Right lobe of liver (tissue), 4 donors: ENCODE data around the gene TMPRSS5.

Experiments
- POLR2A ChIP-seq: fragments of 450-650 bp; IDR thresholded peaks from one replicate; pipeline ENCODE4 v1.6.1; 2017; ENCODE audit warnings: antibody characterized with exemption, mild to moderate bottlenecking
- TF ChIP-seq, protein P1 (sequence below), 4 donors: fragments of 200-600 bp in 3 of 4; fragments of 450-650 bp in 1 of 4; IDR thresholded peaks; one replicate each; pipeline versions ENCODE4 v1.5.1 to v1.8.0; 2016 to 2022; ENCODE audit warnings: antibody characterized with exemption in 4 of 4, mild to moderate bottlenecking in 2 of 4
- donor health status: DM: no; HTN: no; CAD: no.
- donor health status: DM: no; HTN: no; CAD: no.
- donor health status: DM: no; HTN: yes; CAD: no.

DNA sequence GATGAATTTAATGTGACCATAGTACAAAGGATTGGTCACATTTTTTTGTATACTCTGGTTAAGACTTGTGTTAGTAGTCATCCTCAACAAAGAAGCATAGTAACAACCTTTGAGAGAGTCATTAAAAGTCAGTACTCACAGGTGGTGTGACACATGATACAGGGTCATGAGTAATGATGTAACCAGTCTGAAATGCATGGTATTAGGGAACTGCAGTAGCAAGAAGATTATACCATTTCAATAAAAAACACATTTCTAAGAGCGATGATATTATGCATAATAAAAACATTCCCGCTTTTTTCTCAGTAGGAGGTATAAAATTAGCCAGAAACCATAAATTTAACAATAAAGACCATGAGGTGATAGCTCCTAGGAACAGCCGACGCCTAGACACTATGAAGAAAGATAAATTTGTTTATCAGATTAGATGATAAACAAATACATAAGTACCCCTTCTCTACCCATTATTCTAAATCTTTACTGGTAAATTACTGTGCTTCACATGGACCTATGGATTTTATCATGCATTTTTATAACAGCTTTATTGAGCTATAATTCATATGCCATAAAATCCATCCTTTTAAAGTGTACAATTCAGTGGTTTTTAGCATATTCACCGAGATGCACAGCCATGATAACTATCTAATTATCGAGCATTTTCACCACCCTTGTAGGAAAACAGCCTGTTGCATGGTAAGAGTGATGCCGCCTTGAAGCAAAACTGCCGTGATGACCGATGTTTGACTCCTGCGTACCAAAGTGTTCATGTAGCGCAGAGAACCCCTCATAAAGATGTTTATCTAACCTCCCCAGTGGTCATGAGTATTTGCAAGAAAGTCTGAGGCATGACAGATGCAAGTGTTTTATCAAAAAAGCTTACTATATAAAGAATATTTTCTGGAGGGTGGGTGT lies 41.8 kb downstream of the TMPRSS5 start:
- TF ChIP-seq, protein P1, sequence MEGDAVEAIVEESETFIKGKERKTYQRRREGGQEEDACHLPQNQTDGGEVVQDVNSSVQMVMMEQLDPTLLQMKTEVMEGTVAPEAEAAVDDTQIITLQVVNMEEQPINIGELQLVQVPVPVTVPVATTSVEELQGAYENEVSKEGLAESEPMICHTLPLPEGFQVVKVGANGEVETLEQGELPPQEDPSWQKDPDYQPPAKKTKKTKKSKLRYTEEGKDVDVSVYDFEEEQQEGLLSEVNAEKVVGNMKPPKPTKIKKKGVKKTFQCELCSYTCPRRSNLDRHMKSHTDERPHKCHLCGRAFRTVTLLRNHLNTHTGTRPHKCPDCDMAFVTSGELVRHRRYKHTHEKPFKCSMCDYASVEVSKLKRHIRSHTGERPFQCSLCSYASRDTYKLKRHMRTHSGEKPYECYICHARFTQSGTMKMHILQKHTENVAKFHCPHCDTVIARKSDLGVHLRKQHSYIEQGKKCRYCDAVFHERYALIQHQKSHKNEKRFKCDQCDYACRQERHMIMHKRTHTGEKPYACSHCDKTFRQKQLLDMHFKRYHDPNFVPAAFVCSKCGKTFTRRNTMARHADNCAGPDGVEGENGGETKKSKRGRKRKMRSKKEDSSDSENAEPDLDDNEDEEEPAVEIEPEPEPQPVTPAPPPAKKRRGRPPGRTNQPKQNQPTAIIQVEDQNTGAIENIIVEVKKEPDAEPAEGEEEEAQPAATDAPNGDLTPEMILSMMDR (IDR thresholded peaks at IDR 0.05) = no peak
- no peak for TF ChIP-seq POLR2A
